ENCODE data around the gene CACNA1B. TPM values are rescaled to one million over a fixed set of nuclear protein-coding genes. Genes with fewer than 3 reads are reported as not detected.

The CACNA1B gene
- polyA plus RNA-seq, 1 experiment: 0.01 TPM

DNA sequence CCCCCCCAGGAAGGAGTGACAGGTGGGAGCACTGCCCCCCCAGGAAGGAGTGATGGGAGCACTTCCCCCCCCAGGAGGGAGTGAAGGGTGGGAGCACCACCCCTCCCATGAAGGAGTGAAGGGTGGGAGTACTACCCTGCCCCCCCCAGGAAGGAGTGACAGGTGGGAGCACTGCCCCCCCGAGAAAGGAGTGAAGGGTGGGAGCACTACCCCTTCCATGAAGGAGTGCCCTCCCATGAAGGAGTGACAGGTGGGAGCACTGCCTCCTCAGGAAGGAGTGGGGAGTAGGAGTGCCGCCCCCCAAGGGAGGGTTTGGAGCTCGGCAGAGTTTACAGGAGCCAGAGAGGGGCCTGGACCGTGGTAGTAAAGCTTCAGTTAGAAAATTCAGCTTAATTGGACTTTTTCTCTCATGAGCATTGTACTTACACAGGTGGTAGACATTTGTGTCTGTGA is 100.7 kb downstream of the CACNA1B start:
- ChIA-PET CTCF (interaction anchor here (0.6 kb wide), 1 partner anchor 72 kb away, joined by 3 read pairs; no protein-coding TSS in a partner anchor), POLR2A (no interaction called here)
- no peak overlapping the region for H3K27ac ChIP-seq (ENCODE audit: low read depth, low read length)
- H3K4me3 ChIP-seq (ENCODE audit: low read depth, low read length): no peak overlapping the region
- no peak for DNase-seq (ENCODE audit: low read depth, low spot score)
- peaks cover 44% of the 10 kb centered on the region for H3K9me3 ChIP-seq (ENCODE audit: control insufficient read depth, insufficient read depth, low read length)
- TF ChIP-seq, protein P1, sequence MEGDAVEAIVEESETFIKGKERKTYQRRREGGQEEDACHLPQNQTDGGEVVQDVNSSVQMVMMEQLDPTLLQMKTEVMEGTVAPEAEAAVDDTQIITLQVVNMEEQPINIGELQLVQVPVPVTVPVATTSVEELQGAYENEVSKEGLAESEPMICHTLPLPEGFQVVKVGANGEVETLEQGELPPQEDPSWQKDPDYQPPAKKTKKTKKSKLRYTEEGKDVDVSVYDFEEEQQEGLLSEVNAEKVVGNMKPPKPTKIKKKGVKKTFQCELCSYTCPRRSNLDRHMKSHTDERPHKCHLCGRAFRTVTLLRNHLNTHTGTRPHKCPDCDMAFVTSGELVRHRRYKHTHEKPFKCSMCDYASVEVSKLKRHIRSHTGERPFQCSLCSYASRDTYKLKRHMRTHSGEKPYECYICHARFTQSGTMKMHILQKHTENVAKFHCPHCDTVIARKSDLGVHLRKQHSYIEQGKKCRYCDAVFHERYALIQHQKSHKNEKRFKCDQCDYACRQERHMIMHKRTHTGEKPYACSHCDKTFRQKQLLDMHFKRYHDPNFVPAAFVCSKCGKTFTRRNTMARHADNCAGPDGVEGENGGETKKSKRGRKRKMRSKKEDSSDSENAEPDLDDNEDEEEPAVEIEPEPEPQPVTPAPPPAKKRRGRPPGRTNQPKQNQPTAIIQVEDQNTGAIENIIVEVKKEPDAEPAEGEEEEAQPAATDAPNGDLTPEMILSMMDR (IDR thresholded peaks at IDR 0.05; ENCODE audit: low read depth, low read length): no peak
- no peaks in the 10 kb centered on the region for H3K27me3 ChIP-seq (ENCODE audit: control insufficient read depth, insufficient read depth, low read length)

DNA sequence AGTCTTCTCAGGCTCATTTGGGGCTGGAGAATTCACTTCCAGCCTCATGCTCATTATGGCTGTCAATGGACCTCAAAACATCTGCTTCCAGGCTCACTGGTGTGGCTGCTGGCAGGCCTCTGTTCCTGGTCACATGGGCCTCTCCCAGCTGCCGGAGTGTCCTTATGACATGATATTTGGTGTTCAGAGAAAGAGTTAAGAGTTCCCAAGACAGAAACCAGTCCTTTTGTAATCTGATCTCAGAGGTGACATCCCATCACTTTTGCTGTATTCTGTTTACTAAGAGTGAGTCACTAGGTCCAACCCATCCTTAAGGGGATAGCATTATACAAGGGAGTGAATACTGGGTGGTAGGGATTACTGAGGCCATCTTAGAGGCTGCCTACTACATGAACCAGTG is 104.6 kb downstream of the CACNA1B start:
- no peak overlapping the region for H3K4me3 ChIP-seq (ENCODE audit: low read depth, low read length)
- ChIA-PET CTCF (no interaction called here), POLR2A (no interaction called here)
- no peak overlapping the region for H3K27ac ChIP-seq (ENCODE audit: low read depth, low read length)
- H3K27me3 ChIP-seq (ENCODE audit: control insufficient read depth, insufficient read depth, low read length): no peaks in the 10 kb centered on the region
- TF ChIP-seq, protein P1 (IDR thresholded peaks at IDR 0.05; ENCODE audit: low read depth, low read length): no peak
- DNase-seq (ENCODE audit: low read depth, low spot score): no peak
- peaks cover 50% of the 10 kb centered on the region for H3K9me3 ChIP-seq (ENCODE audit: control insufficient read depth, insufficient read depth, low read length)

DNA sequence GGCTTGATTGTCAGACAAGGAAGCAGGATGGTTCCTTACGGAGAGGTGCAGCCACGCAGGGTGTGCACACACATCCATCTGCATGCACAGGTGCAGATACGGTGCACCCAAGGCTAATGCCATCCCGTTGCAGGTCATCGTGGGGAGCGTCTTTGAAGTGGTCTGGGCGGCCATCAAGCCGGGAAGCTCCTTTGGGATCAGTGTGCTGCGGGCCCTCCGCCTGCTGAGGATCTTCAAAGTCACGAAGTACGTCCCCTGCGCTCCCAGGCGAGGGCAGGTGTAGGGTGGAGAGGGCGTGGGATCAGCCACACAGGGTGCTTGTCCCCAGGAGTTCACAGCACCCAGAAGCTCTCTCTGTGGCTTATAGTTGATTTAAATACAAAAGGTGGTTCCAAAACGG is 106.4 kb downstream of the CACNA1B start:
- Histone ChIP-seq H3K4me3 (ENCODE audit: low read depth, low read length) (no peak overlapping the region), H3K9me3 (ENCODE audit: control insufficient read depth, insufficient read depth, low read length) (peaks cover 58% of the 10 kb centered on the region), H3K27me3 (ENCODE audit: control insufficient read depth, insufficient read depth, low read length) (no peaks in the 10 kb centered on the region), H3K27ac (ENCODE audit: low read depth, low read length) (no peak overlapping the region)
- CTCF ChIA-PET: no interaction called here
- POLR2A ChIA-PET: no interaction called here
- no peak for DNase-seq (ENCODE audit: low read depth, low spot score)
- TF ChIP-seq, protein P1 (IDR thresholded peaks at IDR 0.05; ENCODE audit: low read depth, low read length): no peak

DNA sequence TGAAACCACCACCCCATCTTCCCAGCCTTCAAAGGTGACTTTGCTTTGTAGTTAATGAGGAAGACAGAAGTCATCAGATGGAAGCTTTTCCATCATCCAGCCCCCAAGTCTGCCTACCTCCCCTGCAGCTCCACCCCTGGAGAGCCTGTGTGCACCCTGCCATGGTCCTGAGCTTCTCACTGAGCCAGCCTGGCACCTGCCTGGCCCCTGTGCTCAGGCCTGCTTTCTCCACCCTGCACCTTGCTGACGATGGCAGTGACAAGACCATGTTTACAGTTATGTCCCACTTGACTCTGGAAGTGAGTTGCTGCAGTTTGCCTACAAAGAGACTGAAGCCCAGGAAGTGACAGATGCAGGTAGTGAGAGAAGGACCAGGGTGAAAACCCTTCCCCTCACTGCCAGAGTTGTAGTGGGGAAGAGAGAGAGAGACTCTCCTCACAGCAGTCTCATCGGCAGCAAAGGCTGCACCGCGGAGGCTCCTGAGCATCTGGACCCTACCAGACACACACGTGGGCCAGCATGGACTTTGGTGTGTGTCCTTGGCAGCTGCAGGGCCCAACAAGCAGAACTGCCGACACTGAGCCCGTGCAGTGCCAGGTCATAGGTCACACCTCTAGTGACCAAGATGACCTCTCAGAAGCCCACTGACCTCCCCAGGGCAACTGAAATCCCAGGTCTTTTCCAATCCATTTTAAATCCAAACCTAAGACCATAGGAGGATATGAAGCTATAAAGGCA is 107.1 kb downstream of the CACNA1B start:
- TF ChIP-seq, protein P1 (IDR thresholded peaks at IDR 0.05; ENCODE audit: low read depth, low read length): no peak
- DNase-seq (ENCODE audit: low read depth, low spot score): no peak
- H3K27ac ChIP-seq (ENCODE audit: low read depth, low read length): no peak overlapping the region
- POLR2A ChIA-PET: no interaction called here
- CTCF ChIA-PET: no interaction called here
- H3K4me3 ChIP-seq (ENCODE audit: low read depth, low read length): no peak overlapping the region
- peaks cover 58% of the 10 kb centered on the region for H3K9me3 ChIP-seq (ENCODE audit: control insufficient read depth, insufficient read depth, low read length)
- no peaks in the 10 kb centered on the region for H3K27me3 ChIP-seq (ENCODE audit: control insufficient read depth, insufficient read depth, low read length)

DNA sequence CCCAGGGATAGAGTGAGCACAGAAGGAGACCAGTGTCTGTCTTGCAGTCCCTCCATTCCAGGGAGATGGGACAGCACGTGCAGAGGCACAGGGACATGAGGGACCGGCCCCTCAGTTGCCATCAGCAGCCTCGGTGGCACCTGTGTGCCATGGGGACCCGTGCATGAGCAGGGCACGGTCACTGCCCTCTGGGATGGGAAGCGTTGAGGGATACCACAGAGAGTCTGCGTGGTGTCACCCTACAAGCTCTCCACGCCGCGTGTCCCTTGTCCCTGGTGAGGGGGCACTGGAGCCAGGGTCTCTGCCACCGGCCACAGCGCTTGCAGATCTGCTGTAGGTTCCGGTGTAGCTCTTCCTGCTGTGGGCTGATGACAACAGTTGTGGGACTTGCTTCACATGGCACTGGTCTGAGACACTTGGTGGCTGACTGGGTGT is 108.1 kb downstream of the CACNA1B start:
- H3K4me3 ChIP-seq (ENCODE audit: low read depth, low read length): no peak overlapping the region
- ChIA-PET CTCF (no interaction called here), POLR2A (no interaction called here)
- peaks cover 67% of the 10 kb centered on the region for H3K9me3 ChIP-seq (ENCODE audit: control insufficient read depth, insufficient read depth, low read length)
- no peak for DNase-seq (ENCODE audit: low read depth, low spot score)
- TF ChIP-seq, protein P1 (IDR thresholded peaks at IDR 0.05; ENCODE audit: low read depth, low read length): no peak
- no peak overlapping the region for H3K27ac ChIP-seq (ENCODE audit: low read depth, low read length)
- no peaks in the 10 kb centered on the region for H3K27me3 ChIP-seq (ENCODE audit: control insufficient read depth, insufficient read depth, low read length)

Data from AG04450 (cell line).